Hepatocyte (in vitro differentiated cells): ENCODE data around the gene OSBPL10. TPM values are rescaled to one million over a fixed set of nuclear protein-coding genes. Genes with fewer than 3 reads are reported as not detected.

Source experiments
- DNase-seq: peaks from one replicate; pipeline ENCODE4 v3.0.0-alpha.2; 2016; ENCODE audit warnings: low spot score
- H2AFZ ChIP-seq: fragments of 200-600 bp; sonication (generic); 2 replicates; pipeline ENCODE4 v1.6.0; 2016; ENCODE audit warnings: antibody characterized with exemption, mild to moderate bottlenecking
- H3K27ac ChIP-seq: fragments of 200-600 bp; sonication (generic); 2 replicates; pipeline ENCODE4 v1.5.1; 2016; ENCODE audit warnings: mild to moderate bottlenecking
- H3K27me3 ChIP-seq: fragments of 200-600 bp; sonication (generic); 2 replicates; pipeline ENCODE4 v1.6.1; 2016
- H3K36me3 ChIP-seq: fragments of 200-600 bp; sonication (generic); replicated peaks from 2 replicates; pipeline ENCODE4 v1.5.1; 2016; ENCODE audit warnings: low read depth; ENCODE audit not compliant: insufficient read depth
- H3K4me1 ChIP-seq: fragments of 200-600 bp; sonication (generic); 2 replicates; pipeline ENCODE4 v1.5.1; 2016; ENCODE audit warnings: mild to moderate bottlenecking, moderate library complexity; ENCODE audit not compliant: insufficient read depth
- H3K4me2 ChIP-seq: fragments of 200-600 bp; sonication (generic); 2 replicates; pipeline ENCODE4 v1.6.0; 2016
- H3K4me3 ChIP-seq: fragments of 200-600 bp; sonication (generic); 2 replicates; pipeline ENCODE4 v1.5.1; 2016; ENCODE audit warnings: mild to moderate bottlenecking
- H3K79me2 ChIP-seq: fragments of 200-600 bp; sonication (generic); 2 replicates; pipeline ENCODE4 v1.6.0; 2017; ENCODE audit warnings: mild to moderate bottlenecking
- H3K9me2 ChIP-seq: fragments of 200-600 bp; sonication (generic); replicated peaks from 2 replicates; pipeline ENCODE4 v1.6.0; 2017; ENCODE audit warnings: mild to moderate bottlenecking; ENCODE audit not compliant: insufficient read depth
- H3K9me3 ChIP-seq: fragments of 200-600 bp; sonication (generic); 2 replicates; pipeline ENCODE4 v1.5.1; 2016; ENCODE audit warnings: low read depth, mild to moderate bottlenecking
- H4K20me1 ChIP-seq: fragments of 200-600 bp; sonication (generic); 2 replicates; pipeline ENCODE4 v1.6.0; 2016; ENCODE audit warnings: mild to moderate bottlenecking; ENCODE audit not compliant: insufficient read depth, poor library complexity, severe bottlenecking
- CTCF ChIP-seq: fragments of 200-600 bp; sonication (generic); IDR thresholded peaks from 2 replicates; pipeline ENCODE4 v1.5.1; 2016; ENCODE audit warnings: antibody characterized with exemption, mild to moderate bottlenecking; ENCODE audit not compliant: poor library complexity
- EZH2 ChIP-seq: fragments of 200-600 bp; sonication (generic); IDR thresholded peaks from 2 replicates; pipeline ENCODE4 v1.6.1; 2016; ENCODE audit warnings: antibody characterized with exemption, mild to moderate bottlenecking, borderline replicate concordance
- EZH2phosphoT487 ChIP-seq: fragments of 200-600 bp; sonication (generic); IDR thresholded peaks from one replicate; pipeline ENCODE4 v1.6.1; 2018; ENCODE audit warnings: antibody characterized with exemption, mild to moderate bottlenecking, low read depth, moderate library complexity; ENCODE audit not compliant: unreplicated experiment, severe bottlenecking
- WGBS: methylation state at CpG from one replicate; pipeline ENCODE4 v1.1.6; 2016; ENCODE audit warnings: low lambda C conversion rate; ENCODE audit errors: missing lambda C conversion rate; 5-methylcytosine and 5-hydroxymethylcytosine counted together
- polyA plus RNA-seq: library from polyadenylated mRNA; unstranded; fragments of >200 nt; fragmentation: Nextera tagmentation; extraction: Ambion mirVana; gene quantifications from 2 replicates; pipeline ENCODE4 v1.2.1, GENCODE V29; 2016
- total RNA-seq: library from RNA; depleted of rRNA; stranded (reverse); fragments of >200 nt; gene quantifications from 2 replicates; pipeline ENCODE4 v1.2.3, GENCODE V29; 2014

OSBPL10 gene
- total and polyA plus RNA-seq, 2 experiments from 2014 or later: 18.2 to 32.8 TPM

DNA sequence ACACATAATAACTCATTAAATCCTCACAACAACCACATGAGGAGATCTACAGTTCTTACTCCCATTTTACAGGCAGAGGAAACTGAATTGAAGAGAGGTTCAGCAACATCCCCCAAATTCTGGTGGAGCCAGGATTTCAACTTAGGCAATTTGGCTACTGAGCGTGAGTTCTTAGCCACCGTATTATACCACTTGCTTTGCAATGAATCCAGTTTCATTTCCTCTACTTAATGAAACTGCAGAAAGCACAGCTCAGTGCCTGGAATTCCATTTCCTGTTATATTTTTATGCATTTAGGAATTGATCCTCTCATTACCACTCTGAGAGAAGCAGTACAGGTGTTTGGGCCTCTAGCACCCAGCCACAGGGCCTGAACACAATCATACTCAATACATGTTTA, 4.8 kb upstream of the OSBPL10 start:
- no peak overlapping the region for H3K27ac ChIP-seq
- peaks cover 2% of the 10 kb centered on the region for H3K9me3 ChIP-seq
- no peak for DNase-seq
- H2AFZ ChIP-seq: no peak overlapping the region
- H3K27me3 ChIP-seq: no peaks in the 10 kb centered on the region
- WGBS: 98% methylated on average over 2 of the region's 2 CpGs
- H4K20me1 ChIP-seq: no peaks in the 10 kb centered on the region
- no peaks in the 10 kb centered on the region for H3K36me3 ChIP-seq
- TF ChIP-seq EZH2phosphoT487: no peak
- no peak for TF ChIP-seq CTCF
- no peak for TF ChIP-seq EZH2
- no peaks in the 10 kb centered on the region for H3K4me1 ChIP-seq
- no peaks in the 10 kb centered on the region for H3K9me2 ChIP-seq
- no peak overlapping the region for H3K4me3 ChIP-seq
- no peaks in the 10 kb centered on the region for H3K79me2 ChIP-seq
- H3K4me2 ChIP-seq: no peak overlapping the region

GRCh38 chr3:31984321-31984720, 3.3 kb upstream of the OSBPL10 start:
- Histone ChIP-seq H3K4me2 (no peak overlapping the region), H4K20me1 (no peaks in the 10 kb centered on the region), H3K4me1 (peaks cover 7% of the 10 kb centered on the region), H3K27me3 (no peaks in the 10 kb centered on the region), H3K9me3 (no peaks in the 10 kb centered on the region), H3K4me3 (no peak overlapping the region), H3K36me3 (no peaks in the 10 kb centered on the region), H2AFZ (no peak overlapping the region), H3K27ac (no peak overlapping the region), H3K79me2 (peaks cover 7% of the 10 kb centered on the region), H3K9me2 (no peaks in the 10 kb centered on the region)
- no peak for DNase-seq
- TF ChIP-seq EZH2: no peak
- TF ChIP-seq EZH2phosphoT487: no peak
- no peak for TF ChIP-seq CTCF
- WGBS: 90% methylated on average over 4 of the region's 4 CpGs

GRCh38 chr3:31980530-31981205, 394 bp downstream of the OSBPL10 start:
- TF ChIP-seq CTCF (peak; percentile 9), EZH2 (no peak)
- DNase-seq: peak; percentile 84
- peak overlapping the region; percentile 80 for H2AFZ ChIP-seq
- peaks cover 43% of the 10 kb centered on the region for H3K79me2 ChIP-seq
- peak overlapping the region; percentile 92 for H3K4me3 ChIP-seq
- H3K4me2 ChIP-seq: peak overlapping the region; percentile 92
- no peaks in the 10 kb centered on the region for H3K36me3 ChIP-seq
- no peaks in the 10 kb centered on the region for H3K9me2 ChIP-seq
- WGBS: under 1% methylated on average over 54 of the region's 66 CpGs
- H4K20me1 ChIP-seq: no peaks in the 10 kb centered on the region
- no peaks in the 10 kb centered on the region for H3K9me3 ChIP-seq
- H3K27me3 ChIP-seq: no peaks in the 10 kb centered on the region
- peak overlapping the region; percentile 94 for H3K27ac ChIP-seq
- H3K4me1 ChIP-seq: peaks cover 20% of the 10 kb centered on the region
